ENCODE results near the gene TRMT61B. TPM values are rescaled to one million over a fixed set of nuclear protein-coding genes. Genes with fewer than 3 reads are reported as not detected.
A peak's percentile ranks its signal among the peaks of the same experiment; 100 is the strongest.

TRMT61B gene
- total RNA-seq, 1 experiment from 2014 or later, result 21.7 TPM

DNA sequence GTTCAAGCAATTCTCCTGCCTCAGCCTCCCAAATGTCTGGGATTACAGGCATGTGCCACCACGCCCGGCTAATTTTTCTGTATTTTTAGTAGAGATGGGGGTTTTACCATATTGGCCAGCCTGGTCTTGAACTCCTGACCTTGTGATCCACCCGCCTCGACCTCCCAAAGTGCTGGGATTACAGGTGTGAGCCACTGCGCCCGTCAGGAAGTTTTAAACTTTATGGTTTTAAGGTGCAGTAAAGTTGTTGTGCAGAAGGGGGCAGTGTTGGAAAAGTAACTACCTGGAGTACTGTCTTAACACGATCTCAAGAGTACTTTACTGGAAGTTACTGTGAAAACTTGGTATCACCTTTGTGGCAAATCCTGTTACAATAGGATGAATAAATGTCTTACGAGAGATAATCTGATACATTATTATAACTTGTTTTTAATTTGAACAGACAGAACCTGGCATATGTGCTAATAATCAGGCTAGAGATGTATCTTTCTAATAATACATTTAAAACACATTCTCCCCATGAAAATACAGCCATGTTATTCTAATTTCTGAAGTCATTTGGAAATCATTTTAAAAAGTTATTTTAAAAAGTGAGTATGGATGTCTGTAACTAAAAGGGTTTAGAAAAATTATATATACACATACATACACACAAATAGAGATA, 48.7 kb downstream of the TRMT61B start:
- Histone ChIP-seq H3K27ac (ENCODE audit: low read length) (no peak overlapping the region), H2AFZ (ENCODE audit: low read length) (no peak overlapping the region), H3K4me1 (ENCODE audit: insufficient read depth, low read length) (no peaks in the 10 kb centered on the region), H3K4me2 (ENCODE audit: low read length) (no peak overlapping the region), H3K9ac (ENCODE audit: low read length) (no peak overlapping the region), H3K9me3 (ENCODE audit: low read length) (no peaks in the 10 kb centered on the region), H3K36me3 (ENCODE audit: low read depth, low read length) (no peaks in the 10 kb centered on the region), H3K27me3 (ENCODE audit: low read length) (no peaks in the 10 kb centered on the region), H3K79me2 (ENCODE audit: low read length) (no peaks in the 10 kb centered on the region), H3K9me2 (replicated peaks; ENCODE audit: low read length) (no peaks in the 10 kb centered on the region), H3F3A (ENCODE audit: low read length, unreplicated experiment) (no peaks in the 10 kb centered on the region), H4K20me1 (ENCODE audit: low read length) (no peaks in the 10 kb centered on the region), H3K4me3 (ENCODE audit: low read length) (no peak overlapping the region)
- ChIA-PET CTCF (no interaction called here), POLR2A (ENCODE audit: unreplicated experiment) (no interaction called here)
- BruUV-seq (replicated peaks), result no TSS peak
- ATAC-seq (peak; percentile 77), DNase-seq (peak; percentile 80)
- intact Hi-C loops (cut with micrococcal nuclease), result loop anchor here (1.0 to 2.0 kb wide), 3 partner anchors 33 to 131 kb away; no protein-coding TSS in a partner anchor
- TF ChIP-seq CTCF (conservative IDR thresholded peaks at IDR 0.05; ENCODE audit: low read depth, low read length) (peak; percentile 69), EZH2phosphoT487 (IDR thresholded peaks at IDR 0.05; ENCODE audit: borderline replicate concordance, low read length) (no peak)

GRCh38 chr2:28818053-28818452, 52.1 kb downstream of the TRMT61B start:
- ATAC-seq (no peak), DNase-seq (no peak)
- Histone ChIP-seq H3K9ac (ENCODE audit: low read length) (no peak overlapping the region), H3F3A (ENCODE audit: low read length, unreplicated experiment) (no peaks in the 10 kb centered on the region), H3K36me3 (ENCODE audit: low read depth, low read length) (no peaks in the 10 kb centered on the region), H3K9me3 (ENCODE audit: low read length) (no peaks in the 10 kb centered on the region), H3K4me2 (ENCODE audit: low read length) (no peak overlapping the region), H3K4me3 (ENCODE audit: low read length) (no peak overlapping the region), H3K27me3 (ENCODE audit: low read length) (no peaks in the 10 kb centered on the region), H2AFZ (ENCODE audit: low read length) (no peak overlapping the region), H3K4me1 (ENCODE audit: insufficient read depth, low read length) (no peaks in the 10 kb centered on the region), H3K79me2 (ENCODE audit: low read length) (no peaks in the 10 kb centered on the region), H3K27ac (ENCODE audit: low read length) (no peak overlapping the region), H3K9me2 (replicated peaks; ENCODE audit: low read length) (no peaks in the 10 kb centered on the region), H4K20me1 (ENCODE audit: low read length) (no peaks in the 10 kb centered on the region)
- POLR2A ChIA-PET (ENCODE audit: unreplicated experiment), result no interaction called here
- intact Hi-C loops (cut with micrococcal nuclease), result no loop called here
- CTCF ChIA-PET, result no interaction called here
- TF ChIP-seq EZH2 (IDR thresholded peaks at IDR 0.05; ENCODE audit: low read length, unreplicated experiment) (no peak), CTCF (conservative IDR thresholded peaks at IDR 0.05; ENCODE audit: low read depth, low read length) (no peak), EZH2phosphoT487 (IDR thresholded peaks at IDR 0.05; ENCODE audit: borderline replicate concordance, low read length) (no peak)
- no TSS peak for BruUV-seq (replicated peaks)
